K562 (cell line): ENCODE results near the gene RPL28. TPM values are rescaled to one million over a fixed set of nuclear protein-coding genes. Genes with fewer than 3 reads are reported as not detected.

Experiments
- ARHGAP35 ChIP-seq: fragments of 450-650 bp; IDR thresholded peaks from 2 replicates; pipeline ENCODE4 v1.6.1; 2018; ENCODE audit not compliant: partially characterized antibody
- CCAR2 ChIP-seq: fragments of 200-400 bp; formaldehyde crosslinking; IDR thresholded peaks from 2 replicates; pipeline ENCODE4 v1.6.1; 2017; ENCODE audit warnings: mild to moderate bottlenecking, low read depth, low read length
- CGGBP1 ChIP-seq: fragments of 250-450 bp; sonication (Bioruptor Pico); IDR thresholded peaks from 2 replicates; pipeline ENCODE4 v1.9.0; 2021; ENCODE audit warnings: mild to moderate bottlenecking
- CTCFL ChIP-seq: IDR thresholded peaks from 2 replicates; pipeline ENCODE4 v1.6.1; 2011; ENCODE audit warnings: borderline replicate concordance, low read depth, mild to moderate bottlenecking, moderate library complexity, low read length; ENCODE audit not compliant: insufficient read depth, poor library complexity, severe bottlenecking
- FIP1L1 ChIP-seq: fragments of 200-400 bp; formaldehyde crosslinking; IDR thresholded peaks from 2 replicates; pipeline ENCODE4 v1.6.1; 2018; ENCODE audit warnings: mild to moderate bottlenecking, low read depth, low read length; ENCODE audit not compliant: poor library complexity, severe bottlenecking
- HNRNPLL ChIP-seq: fragments of 200-400 bp; formaldehyde crosslinking; IDR thresholded peaks from 2 replicates; pipeline ENCODE4 v1.6.1; 2017; ENCODE audit warnings: low read length, low read depth, mild to moderate bottlenecking; ENCODE audit not compliant: poor library complexity, severe bottlenecking
- MITF ChIP-seq: IDR thresholded peaks from 2 replicates; pipeline ENCODE4 v1.6.1; 2014; ENCODE audit warnings: antibody characterized with exemption
- PML ChIP-seq: IDR thresholded peaks from 2 replicates; pipeline ENCODE4 v1.6.1; 2012; ENCODE audit warnings: low read length, inconsistent platforms
- PRDM10 ChIP-seq: fragments of 450-650 bp; IDR thresholded peaks from 2 replicates; pipeline ENCODE4 v1.6.1; 2018; ENCODE audit not compliant: partially characterized antibody
- SAFB ChIP-seq: fragments of 200-400 bp; formaldehyde crosslinking; IDR thresholded peaks from 2 replicates; pipeline ENCODE4 v1.6.1; 2017; ENCODE audit warnings: low read depth, low read length, borderline replicate concordance
- SMAD4 ChIP-seq: fragments of 250-450 bp; sonication (Bioruptor Pico); conservative IDR thresholded peaks from 2 replicates; pipeline ENCODE4 v1.8.0; 2021; ENCODE audit warnings: inconsistent platforms, mild to moderate bottlenecking, moderate library complexity
- SNRNP70 ChIP-seq: fragments of 200-400 bp; formaldehyde crosslinking; optimal IDR thresholded peaks from 2 replicates; pipeline ENCODE3; 2017; ENCODE audit warnings: low read depth, low read length
- SP1 ChIP-seq: sonication (generic); formaldehyde crosslinking; IDR thresholded peaks from 2 replicates; pipeline ENCODE4 v1.8.1; 2022; ENCODE audit warnings: mild to moderate bottlenecking, missing genetic modification reagents
- TAF7 ChIP-seq: fragments of 450-650 bp; IDR thresholded peaks from 2 replicates; pipeline ENCODE4 v1.6.1; 2016; ENCODE audit warnings: missing genetic modification characterization, missing compliant biosample characterization
- XRCC4 ChIP-seq: IDR thresholded peaks from one replicate; pipeline ENCODE4 v1.6.1; 2011; ENCODE audit not compliant: insufficient read depth, insufficient read length; ENCODE audit errors: extremely low read depth
- ZFP30 ChIP-seq: fragments of 250-450 bp; sonication (Bioruptor Pico); IDR thresholded peaks from 2 replicates; pipeline ENCODE4 v1.8.0; 2022; ENCODE audit warnings: moderate library complexity, mild to moderate bottlenecking, inconsistent platforms, borderline replicate concordance
- ZNF12 ChIP-seq: sonication (generic); formaldehyde crosslinking; IDR thresholded peaks from 2 replicates; pipeline ENCODE4 v1.4.0; 2020; ENCODE audit warnings: mild to moderate bottlenecking, missing genetic modification reagents
- ZNF589 ChIP-seq: fragments of 200-800 bp; sonication (Bioruptor generic); IDR thresholded peaks from 2 replicates; pipeline ENCODE4 v1.6.1; 2016; ENCODE audit warnings: low read depth, missing genetic modification characterization, missing compliant biosample characterization
- ZNF785 ChIP-seq: fragments of 250-450 bp; sonication (Bioruptor Pico); IDR thresholded peaks from 2 replicates; pipeline ENCODE4 v1.4.0; 2020; ENCODE audit warnings: mild to moderate bottlenecking
- polyA plus RNA-seq, 8 experiments: library from polyadenylated mRNA; depleted of rRNA in 4 of 8; stranded (reverse) in 5 of 8; unstranded in 3 of 8; fragments of >200 nt; fragmentation: Nextera tagmentation in 2 of 8; fragmentation: Illumina TruSeq in 1 of 8; extraction: Ambion mirVana in 2 of 8; extraction: Trizol in 1 of 8; gene quantifications; 2 replicates each; pipeline versions ENCODE4 v1.2.1 to v1.2.3, GENCODE V29; 2011 to 2014; ENCODE audit warnings: inconsistent platforms in 1 of 8, missing spikeins in 1 of 8
- total RNA-seq, 7 experiments: library from RNA; depleted of rRNA in 6 of 7; stranded (reverse); fragments of >200 nt in 6 of 7; fragmentation: Illumina TruSeq in 2 of 7; extraction: Trizol in 2 of 7; gene quantifications; 2 replicates each; pipeline versions ENCODE4 v1.2.1 to v1.2.3, GENCODE V29; 2011 to 2021; ENCODE audit warnings: low replicate concordance in 1 of 7

The RPL28 gene
- total and polyA plus RNA-seq, 9 of the 15 experiments (the other 6 are each of a cell fraction or from before 2014, with no cell fraction given), result 124 to 3,106 (median 622) TPM

GRCh38 chr19:55407800-55408532 is 22.2 kb downstream of the RPL28 start (continued):
- no peak for TF ChIP-seq CTCFL
- TF ChIP-seq FIP1L1, result no peak
- TF ChIP-seq SNRNP70, result no peak
- TF ChIP-seq PML, result no peak; the same call in 1 of the 2 replicates
- TF ChIP-seq ZNF785 (CRISPR knock-in tag), result no peak
- no peak for TF ChIP-seq CGGBP1 (CRISPR knock-in tag)
- peak; percentile 63; the same call in 1 of the 2 replicates for TF ChIP-seq MITF
- 0 out of 2 replicates have a peak, but pooled peaks have one; percentile 13 for TF ChIP-seq TAF7 (tag)
- no peak for TF ChIP-seq ZFP30
- TF ChIP-seq ZNF589, result no peak; the same call in none of the 2 replicates
- TF ChIP-seq SAFB, result no peak
- TF ChIP-seq SP1 (CRISPR knock-in tag), result peak; percentile 93
- TF ChIP-seq CCAR2, result no peak
- TF ChIP-seq HNRNPLL, result peak; percentile 93
- TF ChIP-seq SMAD4, result 0 out of 2 replicates have a peak, but pooled peaks have one; percentile 15
- TF ChIP-seq XRCC4, result no peak
- TF ChIP-seq ZNF12 (CRISPR knock-in tag), result peak; percentile 79
- no peak for TF ChIP-seq ARHGAP35
- no peak for TF ChIP-seq PRDM10
